ENCODE data around the gene SEMA5A.
"Not testable (repeated sequence)": the region's sequence is repeated elsewhere in the genome, so short reads cannot be mapped to it uniquely, and the experiment has no call there.

SEMA5A gene

DNA sequence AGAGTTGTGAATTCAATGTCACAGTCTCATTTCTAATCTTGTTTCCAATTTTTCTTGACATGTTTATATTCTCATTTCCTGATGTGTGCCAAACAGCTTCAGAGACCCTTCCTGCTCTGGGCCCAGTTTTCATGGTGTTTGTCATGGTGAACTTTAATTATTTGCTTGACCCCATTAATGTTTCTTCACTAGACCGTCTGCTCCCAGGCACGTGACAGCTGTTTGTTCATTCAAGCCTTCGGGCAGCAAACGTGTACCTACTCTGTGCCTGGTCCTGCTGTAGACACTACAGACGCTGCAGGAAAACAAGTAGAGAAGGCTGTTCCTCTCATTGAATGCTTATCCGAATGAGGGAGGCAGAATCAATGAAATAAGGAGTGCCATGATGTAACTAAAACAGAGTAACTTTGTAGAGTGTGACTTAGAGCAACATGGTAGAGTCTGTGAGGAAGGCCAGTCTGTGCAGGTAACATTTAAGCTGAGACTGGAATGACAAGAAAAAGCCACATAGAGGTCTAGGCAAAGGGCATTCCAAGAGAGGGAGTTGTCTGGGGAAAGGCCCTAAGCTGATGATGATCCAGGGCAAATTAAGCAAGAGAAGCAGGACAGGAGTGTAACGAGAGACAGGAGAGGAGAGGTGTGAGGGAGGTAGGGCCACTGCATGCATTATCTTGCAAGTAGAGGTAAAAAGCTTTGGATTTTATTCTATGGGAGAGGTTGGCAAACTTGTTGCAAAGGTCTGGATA, 191.4 kb downstream of the SEMA5A start:
- Histone ChIP-seq H3K27me3 (replicated peaks; ENCODE audit: insufficient read depth, low read length) (no peaks in the 10 kb centered on the region), H3K4me1 (ENCODE audit: low read length) (no peaks in the 10 kb centered on the region), H3K4me3 (ENCODE audit: low read length) (no peak overlapping the region), H2AFZ (ENCODE audit: low read length) (no peak overlapping the region), H3K9me3 (replicated peaks; ENCODE audit: insufficient read depth, low read length) (no peaks in the 10 kb centered on the region), H3K9ac (ENCODE audit: low read length) (no peak overlapping the region), H3K79me2 (ENCODE audit: low read length) (no peaks in the 10 kb centered on the region), H3K9me2 (replicated peaks; ENCODE audit: insufficient read depth, low read length) (no peaks in the 10 kb centered on the region), H3K4me2 (ENCODE audit: low read depth, low read length) (no peak overlapping the region), H4K20me1 (ENCODE audit: insufficient read depth, low read length) (no peaks in the 10 kb centered on the region), H3F3A (ENCODE audit: insufficient read depth, low read length) (no peaks in the 10 kb centered on the region), H3K36me3 (replicated peaks; ENCODE audit: insufficient read depth, low read length) (no peaks in the 10 kb centered on the region), H3K27ac (ENCODE audit: low read length) (no peak overlapping the region)
- DNase-seq, result no peak
- TF ChIP-seq, protein P1, sequence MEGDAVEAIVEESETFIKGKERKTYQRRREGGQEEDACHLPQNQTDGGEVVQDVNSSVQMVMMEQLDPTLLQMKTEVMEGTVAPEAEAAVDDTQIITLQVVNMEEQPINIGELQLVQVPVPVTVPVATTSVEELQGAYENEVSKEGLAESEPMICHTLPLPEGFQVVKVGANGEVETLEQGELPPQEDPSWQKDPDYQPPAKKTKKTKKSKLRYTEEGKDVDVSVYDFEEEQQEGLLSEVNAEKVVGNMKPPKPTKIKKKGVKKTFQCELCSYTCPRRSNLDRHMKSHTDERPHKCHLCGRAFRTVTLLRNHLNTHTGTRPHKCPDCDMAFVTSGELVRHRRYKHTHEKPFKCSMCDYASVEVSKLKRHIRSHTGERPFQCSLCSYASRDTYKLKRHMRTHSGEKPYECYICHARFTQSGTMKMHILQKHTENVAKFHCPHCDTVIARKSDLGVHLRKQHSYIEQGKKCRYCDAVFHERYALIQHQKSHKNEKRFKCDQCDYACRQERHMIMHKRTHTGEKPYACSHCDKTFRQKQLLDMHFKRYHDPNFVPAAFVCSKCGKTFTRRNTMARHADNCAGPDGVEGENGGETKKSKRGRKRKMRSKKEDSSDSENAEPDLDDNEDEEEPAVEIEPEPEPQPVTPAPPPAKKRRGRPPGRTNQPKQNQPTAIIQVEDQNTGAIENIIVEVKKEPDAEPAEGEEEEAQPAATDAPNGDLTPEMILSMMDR (IDR thresholded peaks at IDR 0.05; ENCODE audit: low read length), result no peak
- TF ChIP-seq EZH2 (optimal IDR thresholded peaks at IDR 0.05; ENCODE audit: low read depth, low read length) (no peak), EZH2phosphoT487 (IDR thresholded peaks at IDR 0.05; ENCODE audit: low read length) (no peak)

DNA sequence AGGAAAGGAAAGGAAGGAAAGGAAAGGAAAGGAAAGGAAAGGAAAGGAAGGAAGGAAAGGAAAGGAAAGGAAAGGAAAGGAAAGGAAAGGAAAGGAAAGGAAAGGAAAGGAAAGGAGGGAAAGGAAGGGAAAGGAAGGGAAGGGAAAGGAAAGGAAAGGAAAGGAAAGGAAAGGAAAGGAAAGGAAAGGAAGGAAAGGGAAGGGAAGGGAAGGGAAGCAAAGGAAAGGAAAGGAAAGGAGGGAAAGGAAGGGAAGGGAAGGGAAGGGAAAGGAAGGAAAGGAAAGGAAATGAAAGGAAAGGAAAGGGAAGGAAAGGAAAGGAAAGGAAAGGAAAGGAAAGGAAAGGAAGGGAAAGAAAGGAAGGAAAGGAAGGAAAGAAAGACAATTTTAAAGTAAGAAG, 192.8 kb downstream of the SEMA5A start:
- not testable (repeated sequence) for H3K4me2 ChIP-seq (ENCODE audit: low read depth, low read length)

DNA sequence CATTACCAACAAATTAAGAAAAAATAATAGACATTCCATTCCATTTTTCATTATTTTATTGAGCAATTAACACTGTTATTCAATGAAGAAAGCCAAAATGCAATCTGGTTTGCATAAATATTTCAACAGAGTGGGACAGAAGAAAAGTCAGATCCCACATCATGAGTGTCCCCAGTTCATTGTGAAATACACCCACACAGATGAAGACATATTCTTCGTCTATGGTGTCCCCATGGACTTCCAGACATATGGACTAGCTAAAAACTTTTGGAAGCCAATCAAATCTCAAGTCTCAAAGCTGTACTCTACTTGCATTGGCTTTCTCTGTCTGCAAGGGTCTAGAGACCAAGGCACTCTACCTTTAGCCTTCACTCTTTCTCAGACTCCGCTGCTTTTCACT, 194.3 kb downstream of the SEMA5A start:
- H3K27ac ChIP-seq (ENCODE audit: low read length), result no peak overlapping the region
- H3K9ac ChIP-seq (ENCODE audit: low read length), result no peak overlapping the region
- DNase-seq, result no peak
- no peak overlapping the region for H2AFZ ChIP-seq (ENCODE audit: low read length)
- H3K4me1 ChIP-seq (ENCODE audit: low read length), result peaks cover 15% of the 10 kb centered on the region
- H3K9me2 ChIP-seq (replicated peaks; ENCODE audit: insufficient read depth, low read length), result no peaks in the 10 kb centered on the region
- no peaks in the 10 kb centered on the region for H3K9me3 ChIP-seq (replicated peaks; ENCODE audit: insufficient read depth, low read length)
- H3F3A ChIP-seq (ENCODE audit: insufficient read depth, low read length), result no peaks in the 10 kb centered on the region
- no peak overlapping the region for H3K4me3 ChIP-seq (ENCODE audit: low read length)
- no peak overlapping the region for H3K4me2 ChIP-seq (ENCODE audit: low read depth, low read length)
- no peaks in the 10 kb centered on the region for H3K27me3 ChIP-seq (replicated peaks; ENCODE audit: insufficient read depth, low read length)
- H4K20me1 ChIP-seq (ENCODE audit: insufficient read depth, low read length), result no peaks in the 10 kb centered on the region
- no peak for TF ChIP-seq EZH2phosphoT487 (IDR thresholded peaks at IDR 0.05; ENCODE audit: low read length)
- TF ChIP-seq, protein P1 (IDR thresholded peaks at IDR 0.05; ENCODE audit: low read length), result no peak
- no peak for TF ChIP-seq EZH2 (optimal IDR thresholded peaks at IDR 0.05; ENCODE audit: low read depth, low read length)
- H3K79me2 ChIP-seq (ENCODE audit: low read length), result no peaks in the 10 kb centered on the region
- H3K36me3 ChIP-seq (replicated peaks; ENCODE audit: insufficient read depth, low read length), result no peaks in the 10 kb centered on the region

More for the DNA sequence above, 192.8 kb downstream of the SEMA5A start:
- not testable (repeated sequence) for H2AFZ ChIP-seq (ENCODE audit: low read length); H3K27ac ChIP-seq (ENCODE audit: low read length); H3K9me2 ChIP-seq (replicated peaks; ENCODE audit: insufficient read depth, low read length); H3F3A ChIP-seq (ENCODE audit: insufficient read depth, low read length); H3K9me3 ChIP-seq (replicated peaks; ENCODE audit: insufficient read depth, low read length); H3K4me3 ChIP-seq (ENCODE audit: low read length); DNase-seq; H3K4me1 ChIP-seq (ENCODE audit: low read length); H3K36me3 ChIP-seq (replicated peaks; ENCODE audit: insufficient read depth, low read length); H3K9ac ChIP-seq (ENCODE audit: low read length); H4K20me1 ChIP-seq (ENCODE audit: insufficient read depth, low read length); H3K79me2 ChIP-seq (ENCODE audit: low read length); H3K27me3 ChIP-seq (replicated peaks; ENCODE audit: insufficient read depth, low read length)

DNA sequence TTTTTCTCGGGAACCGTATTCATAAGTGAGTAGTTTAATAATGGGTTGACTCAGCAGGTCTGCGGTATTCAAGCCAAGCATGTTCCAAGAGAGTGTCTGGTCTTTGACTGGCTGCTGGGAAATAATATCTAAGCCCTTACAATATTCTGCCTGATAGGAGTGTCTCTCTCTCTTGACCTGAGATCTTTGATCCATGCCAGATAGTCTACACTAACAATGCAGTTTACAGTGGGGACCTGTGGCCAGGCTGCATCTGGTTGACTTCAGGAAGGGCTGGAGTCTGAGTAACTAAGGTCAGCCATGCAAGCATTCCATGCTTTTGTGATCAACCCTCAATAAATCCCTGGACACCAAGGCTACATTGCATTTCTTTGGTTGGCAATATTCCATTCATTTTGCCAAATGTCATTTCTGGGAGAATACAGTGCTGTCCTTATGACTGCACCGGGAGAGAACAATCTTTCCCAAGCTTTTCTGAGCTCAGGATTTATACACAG, 195.5 kb downstream of the SEMA5A start:
- no peaks in the 10 kb centered on the region for H3K79me2 ChIP-seq (ENCODE audit: low read length)
- H3K9ac ChIP-seq (ENCODE audit: low read length), result no peak overlapping the region
- H3K4me3 ChIP-seq (ENCODE audit: low read length), result no peak overlapping the region
- H2AFZ ChIP-seq (ENCODE audit: low read length), result no peak overlapping the region
- H3K9me2 ChIP-seq (replicated peaks; ENCODE audit: insufficient read depth, low read length), result no peaks in the 10 kb centered on the region
- TF ChIP-seq EZH2 (optimal IDR thresholded peaks at IDR 0.05; ENCODE audit: low read depth, low read length), result no peak
- no peak for TF ChIP-seq EZH2phosphoT487 (IDR thresholded peaks at IDR 0.05; ENCODE audit: low read length)
- TF ChIP-seq, protein P1 (IDR thresholded peaks at IDR 0.05; ENCODE audit: low read length), result no peak
- H4K20me1 ChIP-seq (ENCODE audit: insufficient read depth, low read length), result no peaks in the 10 kb centered on the region
- H3K36me3 ChIP-seq (replicated peaks; ENCODE audit: insufficient read depth, low read length), result no peaks in the 10 kb centered on the region
- peaks cover 21% of the 10 kb centered on the region for H3K4me1 ChIP-seq (ENCODE audit: low read length)
- DNase-seq, result no peak
- H3F3A ChIP-seq (ENCODE audit: insufficient read depth, low read length), result no peaks in the 10 kb centered on the region
- no peak overlapping the region for H3K27ac ChIP-seq (ENCODE audit: low read length)
- no peaks in the 10 kb centered on the region for H3K27me3 ChIP-seq (replicated peaks; ENCODE audit: insufficient read depth, low read length)
- H3K9me3 ChIP-seq (replicated peaks; ENCODE audit: insufficient read depth, low read length), result no peaks in the 10 kb centered on the region
- H3K4me2 ChIP-seq (ENCODE audit: low read depth, low read length), result no peak overlapping the region

Data from MM.1S (cell line).